Tibial nerve (tissue), 4 donors: ENCODE measurements around the gene UBE3A.

Experiments used
- EP300 ChIP-seq, 2 donors: sonication (generic); formaldehyde crosslinking; IDR thresholded peaks; one replicate each; pipeline ENCODE4 v1.6.1; 2017; ENCODE audit warnings: antibody characterized with exemption in 2 of 2, mild to moderate bottlenecking in 1 of 2
- POLR2A ChIP-seq, 2 donors: fragments of 450-650 bp; IDR thresholded peaks; one replicate each; pipeline ENCODE4 v1.6.1; 2017; ENCODE audit warnings: antibody characterized with exemption in 2 of 2, mild to moderate bottlenecking in 2 of 2, moderate library complexity in 2 of 2
- TF ChIP-seq, protein P1 (sequence below), 5 experiments: fragments of 200-600 bp in 3 of 5; fragments of 450-650 bp in 2 of 5; sonication (generic) in 3 of 5; IDR thresholded peaks; one replicate each; pipeline ENCODE4 v1.5.1; 2016 to 2019; ENCODE audit warnings: antibody characterized with exemption in 5 of 5, mild to moderate bottlenecking in 3 of 5, moderate library complexity in 2 of 5

DNA sequence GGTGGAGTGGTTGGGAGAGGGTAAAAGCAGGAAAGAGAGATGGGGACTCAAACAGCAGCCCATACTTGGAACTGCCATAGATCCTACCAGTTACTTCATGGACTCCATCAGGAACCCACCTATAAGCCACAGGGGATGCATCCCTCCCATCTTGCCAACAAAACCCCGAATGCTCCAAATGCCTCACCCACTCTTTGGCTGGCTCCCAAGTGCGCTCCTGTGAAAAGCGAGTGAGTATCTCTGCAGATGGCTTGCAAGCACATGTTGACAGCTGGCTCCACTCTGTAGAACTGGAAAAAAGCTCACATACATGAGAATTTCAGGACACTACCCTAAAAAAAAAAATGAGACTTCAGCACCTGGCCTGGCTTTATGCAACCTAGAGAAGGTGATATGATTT is 151.0 kb downstream of the UBE3A start:
- no peak for TF ChIP-seq POLR2A (IDR thresholded peaks at IDR 0.05)
- TF ChIP-seq, protein P1, sequence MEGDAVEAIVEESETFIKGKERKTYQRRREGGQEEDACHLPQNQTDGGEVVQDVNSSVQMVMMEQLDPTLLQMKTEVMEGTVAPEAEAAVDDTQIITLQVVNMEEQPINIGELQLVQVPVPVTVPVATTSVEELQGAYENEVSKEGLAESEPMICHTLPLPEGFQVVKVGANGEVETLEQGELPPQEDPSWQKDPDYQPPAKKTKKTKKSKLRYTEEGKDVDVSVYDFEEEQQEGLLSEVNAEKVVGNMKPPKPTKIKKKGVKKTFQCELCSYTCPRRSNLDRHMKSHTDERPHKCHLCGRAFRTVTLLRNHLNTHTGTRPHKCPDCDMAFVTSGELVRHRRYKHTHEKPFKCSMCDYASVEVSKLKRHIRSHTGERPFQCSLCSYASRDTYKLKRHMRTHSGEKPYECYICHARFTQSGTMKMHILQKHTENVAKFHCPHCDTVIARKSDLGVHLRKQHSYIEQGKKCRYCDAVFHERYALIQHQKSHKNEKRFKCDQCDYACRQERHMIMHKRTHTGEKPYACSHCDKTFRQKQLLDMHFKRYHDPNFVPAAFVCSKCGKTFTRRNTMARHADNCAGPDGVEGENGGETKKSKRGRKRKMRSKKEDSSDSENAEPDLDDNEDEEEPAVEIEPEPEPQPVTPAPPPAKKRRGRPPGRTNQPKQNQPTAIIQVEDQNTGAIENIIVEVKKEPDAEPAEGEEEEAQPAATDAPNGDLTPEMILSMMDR (IDR thresholded peaks at IDR 0.05) = no peak
- TF ChIP-seq EP300 (IDR thresholded peaks at IDR 0.05) = no peak
